ENCODE data around the gene FKBP2. TPM values are rescaled to one million over a fixed set of nuclear protein-coding genes. Genes with fewer than 3 reads are reported as not detected.

Gene FKBP2
- total RNA-seq, 1 experiment from 2014 or later: 70.2 TPM

DNA sequence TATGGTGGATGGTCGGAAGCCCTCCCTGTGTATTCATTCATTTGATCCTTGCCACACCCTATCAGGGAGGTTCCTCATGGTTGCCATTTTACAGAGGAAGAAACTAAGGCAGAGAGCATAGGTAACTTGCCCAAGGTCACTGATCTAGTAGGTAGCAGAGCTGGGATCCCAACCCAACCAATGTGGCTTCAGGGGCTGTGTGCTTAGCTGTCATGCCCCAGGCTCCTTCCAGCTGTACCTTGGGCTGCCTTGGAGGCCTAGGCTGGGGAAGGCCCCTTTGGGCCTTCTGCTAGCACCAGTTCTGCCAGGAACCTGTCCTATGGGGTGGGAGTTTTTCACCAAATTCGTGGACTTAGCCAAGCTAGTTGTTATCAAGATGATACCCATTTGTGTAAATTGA, 34.9 kb downstream of the FKBP2 start:
- Histone ChIP-seq H3K4me1 (peaks cover 6% of the 10 kb centered on the region), H3K36me3 (ENCODE audit: control insufficient read depth, insufficient read depth, low read length) (peaks cover 2% of the 10 kb centered on the region), H3K9me3 (no peaks in the 10 kb centered on the region), H3K4me3 (ENCODE audit: low read depth, low read length) (no peak overlapping the region), H3K27me3 (replicated peaks; ENCODE audit: control insufficient read depth, insufficient read depth, low read length) (no peaks in the 10 kb centered on the region)
- no peaks in the 10 kb centered on the region for H3K9me3 Mint-ChIP-seq (ENCODE audit: unreplicated experiment)
- peaks cover 33% of the 10 kb centered on the region for H3K36me3 Mint-ChIP-seq (ENCODE audit: insufficient read depth, unreplicated experiment)
- intact Hi-C loops (cut with micrococcal nuclease; ENCODE audit: unreplicated experiment): no loop called here
- TF ChIP-seq, protein P1, sequence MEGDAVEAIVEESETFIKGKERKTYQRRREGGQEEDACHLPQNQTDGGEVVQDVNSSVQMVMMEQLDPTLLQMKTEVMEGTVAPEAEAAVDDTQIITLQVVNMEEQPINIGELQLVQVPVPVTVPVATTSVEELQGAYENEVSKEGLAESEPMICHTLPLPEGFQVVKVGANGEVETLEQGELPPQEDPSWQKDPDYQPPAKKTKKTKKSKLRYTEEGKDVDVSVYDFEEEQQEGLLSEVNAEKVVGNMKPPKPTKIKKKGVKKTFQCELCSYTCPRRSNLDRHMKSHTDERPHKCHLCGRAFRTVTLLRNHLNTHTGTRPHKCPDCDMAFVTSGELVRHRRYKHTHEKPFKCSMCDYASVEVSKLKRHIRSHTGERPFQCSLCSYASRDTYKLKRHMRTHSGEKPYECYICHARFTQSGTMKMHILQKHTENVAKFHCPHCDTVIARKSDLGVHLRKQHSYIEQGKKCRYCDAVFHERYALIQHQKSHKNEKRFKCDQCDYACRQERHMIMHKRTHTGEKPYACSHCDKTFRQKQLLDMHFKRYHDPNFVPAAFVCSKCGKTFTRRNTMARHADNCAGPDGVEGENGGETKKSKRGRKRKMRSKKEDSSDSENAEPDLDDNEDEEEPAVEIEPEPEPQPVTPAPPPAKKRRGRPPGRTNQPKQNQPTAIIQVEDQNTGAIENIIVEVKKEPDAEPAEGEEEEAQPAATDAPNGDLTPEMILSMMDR (IDR thresholded peaks at IDR 0.05; ENCODE audit: insufficient read depth in 1 of 2, low read depth in 1 of 2, low read length in 1 of 2, severe bottlenecking in 1 of 2, unreplicated experiment in 1 of 2): no peak
- ChIA-PET POLR2A (no interaction called here), CTCF (interaction anchor here (1.8 kb wide), 1 partner anchor 25 kb away, joined by 5 read pairs; no protein-coding TSS in a partner anchor)
- no peak for DNase-seq
- H3K4me1 Mint-ChIP-seq (ENCODE audit: low read depth, unreplicated experiment): no peaks in the 10 kb centered on the region
- H3K27ac Mint-ChIP-seq (ENCODE audit: unreplicated experiment): no peak overlapping the region
- no TSS peak for BruUV-seq (replicated peaks)
- H3K4me3 Mint-ChIP-seq (ENCODE audit: unreplicated experiment): no peak overlapping the region
- H3K27me3 Mint-ChIP-seq (ENCODE audit: insufficient read depth, unreplicated experiment): no peaks in the 10 kb centered on the region

GRCh38 chr11:64276653-64277431, 35.9 kb downstream of the FKBP2 start:
- Mint-ChIP-seq H3K27me3 (ENCODE audit: insufficient read depth, unreplicated experiment) (no peaks in the 10 kb centered on the region), H3K36me3 (ENCODE audit: insufficient read depth, unreplicated experiment) (peaks cover 23% of the 10 kb centered on the region), H3K4me1 (ENCODE audit: low read depth, unreplicated experiment) (peaks cover 4% of the 10 kb centered on the region), H3K9me3 (ENCODE audit: unreplicated experiment) (no peaks in the 10 kb centered on the region), H3K4me3 (ENCODE audit: unreplicated experiment) (no peak overlapping the region), H3K27ac (ENCODE audit: unreplicated experiment) (no peak overlapping the region)
- intact Hi-C loops (cut with micrococcal nuclease; ENCODE audit: unreplicated experiment): no loop called here
- Histone ChIP-seq H3K36me3 (ENCODE audit: control insufficient read depth, insufficient read depth, low read length) (peaks cover 2% of the 10 kb centered on the region), H3K27me3 (replicated peaks; ENCODE audit: control insufficient read depth, insufficient read depth, low read length) (no peaks in the 10 kb centered on the region), H3K4me1 (peaks cover 1% of the 10 kb centered on the region), H3K9me3 (no peaks in the 10 kb centered on the region), H3K4me3 (ENCODE audit: low read depth, low read length) (no peak overlapping the region)
- TF ChIP-seq, protein P1 (IDR thresholded peaks at IDR 0.05; ENCODE audit: insufficient read depth in 1 of 2, low read depth in 1 of 2, low read length in 1 of 2, severe bottlenecking in 1 of 2, unreplicated experiment in 1 of 2): no peak
- BruUV-seq (replicated peaks): no TSS peak
- POLR2A ChIA-PET: no interaction called here
- CTCF ChIA-PET: no interaction called here
- DNase-seq: no peak

DNA sequence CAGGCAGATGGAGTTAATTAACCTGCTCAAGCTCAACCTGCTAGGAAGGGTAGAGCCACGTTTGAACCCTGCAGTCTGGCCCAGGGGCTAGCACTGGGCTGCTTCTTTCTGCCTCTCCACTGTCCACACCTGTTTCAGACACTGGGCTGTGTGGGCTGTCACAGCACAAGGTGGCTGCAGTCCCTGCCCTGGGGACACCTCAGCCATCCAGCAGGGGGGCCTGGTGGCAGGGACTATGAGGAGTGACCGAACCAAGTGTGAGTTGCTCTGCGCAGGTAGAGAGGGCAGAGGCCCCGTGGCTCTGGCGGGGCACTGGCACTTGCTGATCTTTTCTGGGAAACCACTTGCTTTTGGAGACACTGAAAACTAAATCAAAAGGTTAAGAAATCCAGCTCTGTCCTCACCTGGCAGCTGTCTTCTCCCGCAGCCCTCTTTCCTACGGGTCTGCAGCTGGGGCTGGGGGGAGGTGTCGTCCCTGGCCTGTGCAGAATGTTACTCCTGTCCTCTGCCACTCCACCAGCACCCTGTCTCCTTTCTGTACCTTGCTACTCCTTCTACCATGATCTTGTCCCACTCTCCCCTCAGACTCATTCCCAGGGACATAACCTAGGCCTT, 37.8 kb downstream of the FKBP2 start:
- Mint-ChIP-seq H3K36me3 (ENCODE audit: insufficient read depth, unreplicated experiment) (peaks cover 21% of the 10 kb centered on the region), H3K4me3 (ENCODE audit: unreplicated experiment) (no peak overlapping the region), H3K4me1 (ENCODE audit: low read depth, unreplicated experiment) (peaks cover 4% of the 10 kb centered on the region), H3K27me3 (ENCODE audit: insufficient read depth, unreplicated experiment) (no peaks in the 10 kb centered on the region), H3K27ac (ENCODE audit: unreplicated experiment) (no peak overlapping the region), H3K9me3 (ENCODE audit: unreplicated experiment) (no peaks in the 10 kb centered on the region)
- Histone ChIP-seq H3K4me3 (ENCODE audit: low read depth, low read length) (no peak overlapping the region), H3K4me1 (no peaks in the 10 kb centered on the region), H3K9me3 (no peaks in the 10 kb centered on the region), H3K27me3 (replicated peaks; ENCODE audit: control insufficient read depth, insufficient read depth, low read length) (no peaks in the 10 kb centered on the region), H3K36me3 (ENCODE audit: control insufficient read depth, insufficient read depth, low read length) (peaks cover 2% of the 10 kb centered on the region)
- no TSS peak for BruUV-seq (replicated peaks)
- ChIA-PET POLR2A (no interaction called here), CTCF (interaction anchor here (1.0 to 1.3 kb wide), 2 partner anchors 8 to 22 kb away, joined by 4 read pairs; no protein-coding TSS in a partner anchor)
- intact Hi-C loops (cut with micrococcal nuclease; ENCODE audit: unreplicated experiment): no loop called here
- DNase-seq: no peak
- TF ChIP-seq, protein P1 (IDR thresholded peaks at IDR 0.05; ENCODE audit: insufficient read depth in 1 of 2, low read depth in 1 of 2, low read length in 1 of 2, severe bottlenecking in 1 of 2, unreplicated experiment in 1 of 2): no peak
